Measurements from ENCODE around the gene KLC4.

Gene KLC4

GRCh38 chr6:43074847-43075669, 15.6 kb downstream of the KLC4 start:
- no peak overlapping the region for H3K9ac ChIP-seq (ENCODE audit: low read length)
- H3K36me3 ChIP-seq (ENCODE audit: insufficient read depth, low read length), result no peaks in the 10 kb centered on the region
- peaks cover 8% of the 10 kb centered on the region for H3K4me1 ChIP-seq (ENCODE audit: insufficient read depth, low read length, severe bottlenecking)
- H3K4me3 ChIP-seq (ENCODE audit: low read depth, low read length, poor library complexity, severe bottlenecking), result no peak overlapping the region
- H3K9me2 ChIP-seq (ENCODE audit: low read depth, low read length), result no peaks in the 10 kb centered on the region
- H3K79me2 ChIP-seq (ENCODE audit: insufficient read depth, low read length), result no peaks in the 10 kb centered on the region
- no peaks in the 10 kb centered on the region for H3K9me3 ChIP-seq (ENCODE audit: low read length)
- no peak overlapping the region for H3K27ac ChIP-seq (ENCODE audit: low read depth, low read length, poor library complexity, severe bottlenecking)
- H3K4me2 ChIP-seq (ENCODE audit: low read length), result no peak overlapping the region
- no peaks in the 10 kb centered on the region for H3F3A ChIP-seq (ENCODE audit: insufficient read depth, low read length)
- H2AFZ ChIP-seq (ENCODE audit: low read length), result no peak overlapping the region
- H4K20me1 ChIP-seq (ENCODE audit: insufficient read depth, low read length), result no peaks in the 10 kb centered on the region
- TF ChIP-seq, protein P1, sequence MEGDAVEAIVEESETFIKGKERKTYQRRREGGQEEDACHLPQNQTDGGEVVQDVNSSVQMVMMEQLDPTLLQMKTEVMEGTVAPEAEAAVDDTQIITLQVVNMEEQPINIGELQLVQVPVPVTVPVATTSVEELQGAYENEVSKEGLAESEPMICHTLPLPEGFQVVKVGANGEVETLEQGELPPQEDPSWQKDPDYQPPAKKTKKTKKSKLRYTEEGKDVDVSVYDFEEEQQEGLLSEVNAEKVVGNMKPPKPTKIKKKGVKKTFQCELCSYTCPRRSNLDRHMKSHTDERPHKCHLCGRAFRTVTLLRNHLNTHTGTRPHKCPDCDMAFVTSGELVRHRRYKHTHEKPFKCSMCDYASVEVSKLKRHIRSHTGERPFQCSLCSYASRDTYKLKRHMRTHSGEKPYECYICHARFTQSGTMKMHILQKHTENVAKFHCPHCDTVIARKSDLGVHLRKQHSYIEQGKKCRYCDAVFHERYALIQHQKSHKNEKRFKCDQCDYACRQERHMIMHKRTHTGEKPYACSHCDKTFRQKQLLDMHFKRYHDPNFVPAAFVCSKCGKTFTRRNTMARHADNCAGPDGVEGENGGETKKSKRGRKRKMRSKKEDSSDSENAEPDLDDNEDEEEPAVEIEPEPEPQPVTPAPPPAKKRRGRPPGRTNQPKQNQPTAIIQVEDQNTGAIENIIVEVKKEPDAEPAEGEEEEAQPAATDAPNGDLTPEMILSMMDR (IDR thresholded peaks at IDR 0.05; ENCODE audit: low read length), result no peak
- no peak for TF ChIP-seq EZH2 (IDR thresholded peaks at IDR 0.05; ENCODE audit: borderline replicate concordance, low read length)
- H3K27me3 ChIP-seq (ENCODE audit: insufficient read depth, low read length), result no peaks in the 10 kb centered on the region

DNA sequence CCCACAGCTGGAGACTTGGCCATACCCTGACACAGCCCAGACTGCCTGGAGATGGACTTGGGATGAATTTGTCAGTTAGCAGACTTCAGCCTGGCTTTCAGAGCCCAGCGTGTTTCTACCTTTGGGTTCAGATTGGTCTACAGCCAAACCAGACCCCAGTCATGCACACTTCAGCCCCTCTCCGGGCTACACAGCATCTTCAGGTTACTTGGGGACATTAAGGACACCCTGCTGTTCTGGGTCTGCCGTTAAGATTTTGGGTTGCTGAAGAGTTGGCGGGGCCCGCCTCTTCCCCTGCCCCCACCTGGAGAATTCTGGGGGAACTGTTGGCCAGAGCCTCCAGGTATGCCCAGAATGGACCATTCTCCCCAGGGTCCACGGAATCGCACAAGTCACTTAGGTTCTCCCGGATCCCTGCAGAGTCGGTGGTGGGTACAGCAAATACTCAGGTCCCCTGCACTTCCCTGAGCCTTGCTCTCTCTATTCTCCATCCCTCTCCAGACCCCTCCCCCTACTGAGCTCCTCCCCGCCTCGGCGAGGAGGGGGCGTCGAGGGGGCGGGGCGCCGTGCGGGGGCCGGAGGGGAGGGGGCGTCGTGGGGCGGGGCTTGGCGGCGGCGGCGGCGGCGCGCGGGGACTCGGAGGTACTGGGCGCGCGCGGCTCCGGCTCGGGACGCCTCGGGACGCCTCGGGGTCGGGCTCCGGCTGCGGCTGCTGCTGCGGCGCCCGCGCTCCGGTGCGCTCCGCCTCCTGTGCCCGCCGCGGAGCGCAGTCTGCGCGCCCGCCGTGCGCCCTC, 16.4 kb downstream of the KLC4 start, which contains the start of gene PTK7:
PTK7 (plus strand) TSS at position 645 of the 794 bp plus-strand sequence. CDS start 175 bp downstream, outside the sequence.
- Histone ChIP-seq H3K9me2 (ENCODE audit: low read depth, low read length) (no peaks in the 10 kb centered on the region), H3K9ac (ENCODE audit: low read length) (no peak within 1 kb of the TSS; the same call in 1 of the 2 replicates), H3K4me3 (ENCODE audit: low read depth, low read length, poor library complexity, severe bottlenecking) (peak within 1 kb of the TSS; percentile 50), H3F3A (ENCODE audit: insufficient read depth, low read length) (no peaks in the 10 kb centered on the region), H3K36me3 (ENCODE audit: insufficient read depth, low read length) (no peaks in the 10 kb centered on the region), H3K4me2 (ENCODE audit: low read length) (peak within 1 kb of the TSS; percentile 51), H2AFZ (ENCODE audit: low read length) (no peak within 1 kb of the TSS), H3K9me3 (ENCODE audit: low read length) (no peaks in the 10 kb centered on the region), H4K20me1 (ENCODE audit: insufficient read depth, low read length) (no peaks in the 10 kb centered on the region), H3K79me2 (ENCODE audit: insufficient read depth, low read length) (no peaks in the 10 kb centered on the region), H3K27me3 (ENCODE audit: insufficient read depth, low read length) (no peaks in the 10 kb centered on the region), H3K27ac (ENCODE audit: low read depth, low read length, poor library complexity, severe bottlenecking) (no peak within 1 kb of the TSS), H3K4me1 (ENCODE audit: insufficient read depth, low read length, severe bottlenecking) (peaks cover 8% of the 10 kb centered on the region)
- TF ChIP-seq, protein P1 (IDR thresholded peaks at IDR 0.05; ENCODE audit: low read length), result no peak

- no peaks in the 10 kb centered on the region for H3K79me2 ChIP-seq (ENCODE audit: insufficient read depth, low read length)
- no peak overlapping the region; the same call in 1 of the 2 replicates for H3K9ac ChIP-seq (ENCODE audit: low read length)
- TF ChIP-seq EZH2 (IDR thresholded peaks at IDR 0.05; ENCODE audit: borderline replicate concordance, low read length), result peak; percentile 28; the same call in 1 of the 2 replicates
- TF ChIP-seq, protein P1 (IDR thresholded peaks at IDR 0.05; ENCODE audit: low read length), result no peak
Measured at GRCh38 chr6:43076464-43077332, 17.3 kb downstream of the KLC4 start.

More at GRCh38 chr6:43076464-43077332, 17.3 kb downstream of the KLC4 start:
- Histone ChIP-seq H3K4me3 (ENCODE audit: low read depth, low read length, poor library complexity, severe bottlenecking) (peak overlapping the region; percentile 50), H3K9me2 (ENCODE audit: low read depth, low read length) (no peaks in the 10 kb centered on the region), H3K9me3 (ENCODE audit: low read length) (no peaks in the 10 kb centered on the region), H3K27ac (ENCODE audit: low read depth, low read length, poor library complexity, severe bottlenecking) (no peak overlapping the region), H3K27me3 (ENCODE audit: insufficient read depth, low read length) (no peaks in the 10 kb centered on the region), H3K4me2 (ENCODE audit: low read length) (peak overlapping the region; percentile 51), H3K36me3 (ENCODE audit: insufficient read depth, low read length) (no peaks in the 10 kb centered on the region), H3K4me1 (ENCODE audit: insufficient read depth, low read length, severe bottlenecking) (peaks cover 8% of the 10 kb centered on the region), H2AFZ (ENCODE audit: low read length) (no peak overlapping the region), H4K20me1 (ENCODE audit: insufficient read depth, low read length) (no peaks in the 10 kb centered on the region), H3F3A (ENCODE audit: insufficient read depth, low read length) (no peaks in the 10 kb centered on the region)
